H1 (cell line): Measurements from ENCODE around the gene DIAPH2. TPM values are rescaled to one million over a fixed set of nuclear protein-coding genes. Genes with fewer than 3 reads are reported as not detected.

Experiments used
- CTCF ChIA-PET: fragments of 300-600 bp; sonication (Branson Sonifier 250); formaldehyde crosslinking; loops from one replicate; lab custom pipeline; 2021; ENCODE audit not compliant: partially characterized antibody; lab: Charles Lee
- POLR2A ChIA-PET: fragments of 300-600 bp; sonication (Branson Sonifier 250); formaldehyde crosslinking; loops from one replicate; lab custom pipeline; 2021; ENCODE audit warnings: inconsistent platforms; ENCODE audit not compliant: partially characterized antibody; lab: Charles Lee
- DNase-seq, 2 experiments: peaks; one replicate each; pipeline versions ENCODE4 v3.0.0 to v3.0.0-alpha.2; 2010 to 2022; ENCODE audit warnings: low spot score in 2 of 2, low read depth in 1 of 2, mixed read lengths in 1 of 2
- FAIRE-seq: peaks from 2 replicates; lab custom pipeline; 2011; peaks lifted over from hg19 to GRCh38; lab: Jason Lieb, UNC
- H2AFZ ChIP-seq: 2 replicates; pipeline ENCODE4 v1.8.1; 2012; ENCODE audit warnings: low read length, inconsistent platforms
- H2AK5ac ChIP-seq: 2 replicates; pipeline ENCODE4 v1.6.1; 2013; ENCODE audit warnings: low read depth, low read length
- H2BK120ac ChIP-seq: replicated peaks from 2 replicates; pipeline ENCODE3; 2013; ENCODE audit warnings: low read depth, low read length, inconsistent platforms
- H2BK12ac ChIP-seq: 2 replicates; pipeline ENCODE4 v1.6.1; 2013; ENCODE audit warnings: low read depth, low read length
- H2BK15ac ChIP-seq: 2 replicates; pipeline ENCODE4 v1.6.1; 2013; ENCODE audit warnings: low read length
- H2BK20ac ChIP-seq: 2 replicates; pipeline ENCODE4 v1.6.1; 2013; ENCODE audit warnings: low read length
- H2BK5ac ChIP-seq: 2 replicates; pipeline ENCODE4 v1.6.1; 2013; ENCODE audit warnings: low read depth, low read length
- H3K14ac ChIP-seq: 2 replicates; pipeline ENCODE4 v1.6.1; 2013; ENCODE audit warnings: inconsistent platforms; ENCODE audit not compliant: insufficient read length
- H3K18ac ChIP-seq: 2 replicates; pipeline ENCODE4 v1.6.1; 2013; ENCODE audit warnings: low read length; ENCODE audit errors: extremely low read depth
- H3K23ac ChIP-seq: 2 replicates; pipeline ENCODE4 v1.6.1; 2013; ENCODE audit warnings: inconsistent platforms; ENCODE audit not compliant: insufficient read length
- H3K23me2 ChIP-seq: 2 replicates; pipeline ENCODE4 v1.6.1; 2013; ENCODE audit warnings: low read depth, low read length
- H3K27ac ChIP-seq: 2 replicates; pipeline ENCODE4 v1.6.1; 2011; ENCODE audit warnings: low read depth, low read length, inconsistent platforms
- H3K27me3 ChIP-seq, 4 experiments: replicated peaks in 1 of 4; 1 replicate in 1 of 4; 2 replicates in 3 of 4; pipeline versions ENCODE4 v1.6.1 to v1.8.1; 2011 to 2013; ENCODE audit warnings: low read length in 3 of 4, mild to moderate bottlenecking in 3 of 4, inconsistent platforms in 2 of 4, mixed read lengths in 2 of 4, moderate library complexity in 1 of 4; ENCODE audit not compliant: control insufficient read depth in 3 of 4, insufficient read depth in 3 of 4; ENCODE audit errors: extremely low read depth in 1 of 4
- H3K36me3 ChIP-seq, 4 experiments: 2 replicates each; pipeline versions ENCODE4 v1.6.1 to v1.8.1; 2011 to 2013; ENCODE audit warnings: mild to moderate bottlenecking in 4 of 4, low read length in 3 of 4, moderate library complexity in 2 of 4, control low read depth in 1 of 4, inconsistent platforms in 1 of 4; ENCODE audit not compliant: insufficient read depth in 4 of 4, control insufficient read depth in 2 of 4
- H3K4ac ChIP-seq: replicated peaks from 2 replicates; pipeline ENCODE3; 2013; ENCODE audit warnings: low read length, low read depth, mixed read lengths, inconsistent platforms; ENCODE audit not compliant: insufficient read length
- H3K4me1 ChIP-seq, 4 experiments: replicated peaks in 1 of 4; 1 replicate in 1 of 4; 2 replicates in 3 of 4; pipeline versions ENCODE4 v1.6.1 to v1.8.1; 2011 to 2013; ENCODE audit warnings: low read length in 3 of 4, inconsistent platforms in 2 of 4, mixed read lengths in 1 of 4; ENCODE audit not compliant: insufficient read depth in 4 of 4, control insufficient read depth in 3 of 4
- H3K4me2 ChIP-seq, 2 experiments: 2 replicates each; pipeline versions ENCODE4 v1.6.1 to v1.8.1; 2011 to 2013; ENCODE audit warnings: low read depth in 2 of 2, low read length in 2 of 2, control low read depth in 1 of 2, inconsistent platforms in 1 of 2, mild to moderate bottlenecking in 1 of 2; ENCODE audit not compliant: insufficient read depth in 1 of 2
- H3K4me3 ChIP-seq, 4 experiments: fragments of 200-600, 300-600 bp in 1 of 4; sonication (generic), shearing (Covaris generic), sonication (Bioruptor Twin) in 1 of 4; 2 replicates each; pipeline versions ENCODE4 v1.5.1 to v1.8.1; 2011 to 2016; ENCODE audit warnings: low read length in 4 of 4, low read depth in 3 of 4, control low read depth in 2 of 4, inconsistent platforms in 2 of 4, mild to moderate bottlenecking in 2 of 4, mixed read lengths in 1 of 4, moderate library complexity in 1 of 4; ENCODE audit not compliant: insufficient read depth in 2 of 4; ENCODE audit errors: extremely low read depth in 1 of 4
- H3K56ac ChIP-seq: replicated peaks from 2 replicates; pipeline ENCODE3; 2013; ENCODE audit warnings: low read depth, mild to moderate bottlenecking, mixed read lengths, low read length, inconsistent platforms; ENCODE audit not compliant: insufficient read length
- H3K79me1 ChIP-seq: 2 replicates; pipeline ENCODE4 v1.6.1; 2013; ENCODE audit warnings: low read depth, low read length, control low read depth
- H3K79me2 ChIP-seq, 2 experiments: 2 replicates each; pipeline versions ENCODE4 v1.6.1 to v1.8.1; 2012 to 2013; ENCODE audit warnings: low read length in 2 of 2, mild to moderate bottlenecking in 2 of 2, inconsistent platforms in 1 of 2; ENCODE audit not compliant: insufficient read depth in 2 of 2, control insufficient read depth in 1 of 2
- H3K9ac ChIP-seq, 4 experiments: replicated peaks in 1 of 4; 1 replicate in 1 of 4; 2 replicates in 3 of 4; pipeline versions ENCODE4 v1.6.1 to v1.8.1; 2011 to 2013; ENCODE audit warnings: low read depth in 3 of 4, low read length in 3 of 4, control low read depth in 2 of 4, mild to moderate bottlenecking in 2 of 4, moderate library complexity in 2 of 4, inconsistent platforms in 1 of 4; ENCODE audit errors: extremely low read depth in 1 of 4
- H3K9me3 ChIP-seq, 2 experiments: 2 replicates each; pipeline versions ENCODE4 v1.6.1 to v1.8.1; 2012 to 2013; ENCODE audit warnings: mild to moderate bottlenecking in 2 of 2, moderate library complexity in 2 of 2, control low read depth in 1 of 2, inconsistent platforms in 1 of 2, low read depth in 1 of 2, low read length in 1 of 2, mixed read lengths in 1 of 2; ENCODE audit not compliant: insufficient read depth in 2 of 2
- H4K20me1 ChIP-seq, 2 experiments: replicated peaks in 1 of 2; 2 replicates each; pipeline versions ENCODE3 to v1.8.1; 2011 to 2013; ENCODE audit warnings: inconsistent platforms in 2 of 2, low read length in 2 of 2, mild to moderate bottlenecking in 1 of 2; ENCODE audit not compliant: insufficient read depth in 2 of 2, control insufficient read depth in 1 of 2
- H4K5ac ChIP-seq: 2 replicates; pipeline ENCODE4 v1.6.1; 2013; ENCODE audit warnings: low read length, low read depth, mixed read lengths, inconsistent platforms; ENCODE audit not compliant: insufficient read length
- H4K8ac ChIP-seq: 2 replicates; pipeline ENCODE4 v1.8.0; 2013; ENCODE audit warnings: mild to moderate bottlenecking, moderate library complexity, low read length, inconsistent platforms; ENCODE audit not compliant: insufficient read depth; ENCODE audit errors: extremely low read depth
- H4K91ac ChIP-seq: replicated peaks from 2 replicates; pipeline ENCODE3; 2013; ENCODE audit warnings: low read length, mixed read lengths, inconsistent platforms; ENCODE audit not compliant: insufficient read length
- ATF2 ChIP-seq: IDR thresholded peaks from 2 replicates; pipeline ENCODE4 v1.6.1; 2012; ENCODE audit warnings: low read length, inconsistent platforms
- GTF2F1 ChIP-seq: IDR thresholded peaks from 2 replicates; pipeline ENCODE4 v1.6.1; 2012; ENCODE audit warnings: low read depth, low read length, improper control_type of control experiment, borderline replicate concordance
- JUND ChIP-seq: IDR thresholded peaks from 2 replicates; pipeline ENCODE4 v1.6.1; 2011; ENCODE audit warnings: mild to moderate bottlenecking, improper control_type of control experiment, low read length
- WGBS, 2 experiments: shearing (Covaris generic) in 1 of 2; methylation state at CpG; one replicate each; pipeline versions ENCODE4 v1.1.6 to v1.1.7; 2013 to 2015; ENCODE audit warnings: low lambda C conversion rate in 2 of 2, mixed read lengths in 2 of 2, inconsistent platforms in 1 of 2, low coverage in 1 of 2, missing lambda C conversion rate in 1 of 2; ENCODE audit not compliant: insufficient replicate concordance in 2 of 2, insufficient coverage in 1 of 2, insufficient read length in 1 of 2; ENCODE audit errors: extremely low coverage in 1 of 2, missing lambda C conversion rate in 1 of 2; 5-methylcytosine and 5-hydroxymethylcytosine counted together
- polyA plus RNA-seq, 7 experiments: library from polyadenylated mRNA; depleted of rRNA in 3 of 7; stranded (reverse) in 5 of 7; unstranded in 2 of 7; fragments of >200 nt in 5 of 7; fragments of 200-250 nt in 2 of 7; gene quantifications; 1 replicate in 5 of 7; 2 replicates in 1 of 7; 4 replicates in 1 of 7; pipeline versions ENCODE4 v1.2.1 to v1.2.3, GENCODE V29; 2011 to 2013; ENCODE audit warnings: missing spikeins in 2 of 7, mixed read lengths in 2 of 7
- total RNA-seq: library from RNA; stranded (reverse); fragmentation: NEBNext Ultra II Directional; extraction: Animal tissue kit (Norgen Biotek cat#: 25700); gene quantifications from 2 replicates; pipeline ENCODE4 v1.2.1, GENCODE V29; 2021

DIAPH2 gene
- total and polyA plus RNA-seq, 2 of the 8 experiments (the other 6 are each of a cell fraction or from before 2014, with no cell fraction given) = 4.4 to 24.3 TPM

GRCh38 chrX:96798982-96799381 lies 114.3 kb downstream of the DIAPH2 start:
- Histone ChIP-seq H4K8ac (no peak overlapping the region), H2BK5ac (no peak overlapping the region), H2AFZ (no peak overlapping the region), H4K91ac (no peak overlapping the region), H3K9ac (no peak overlapping the region), H2BK20ac (no peak overlapping the region), H3K4me3 (no peak overlapping the region), H3K18ac (no peak overlapping the region), H3K4me2 (no peak overlapping the region), H3K79me1 (no peaks in the 10 kb centered on the region), H2BK15ac (no peak overlapping the region), H3K4ac (no peak overlapping the region), H3K14ac (no peak overlapping the region), H3K4me1 (no peaks in the 10 kb centered on the region), H2BK12ac (no peak overlapping the region), H3K27ac (no peak overlapping the region), H3K9me3 (no peaks in the 10 kb centered on the region), H4K5ac (no peak overlapping the region), H3K23me2 (no peaks in the 10 kb centered on the region), H3K27me3 (no peaks in the 10 kb centered on the region), H2AK5ac (no peak overlapping the region), H3K79me2 (no peaks in the 10 kb centered on the region)
- DNase-seq (no peak), FAIRE-seq (no peak)
- WGBS, 2 experiments = 89% methylated on average over 1 of the region's 1 CpG; no CpG with 5 or more reads in 1 of the 2 experiments
- POLR2A ChIA-PET = interaction anchor here (0.7 kb wide), 1 partner anchor 59 kb away, joined by 3 read pairs; no protein-coding TSS in a partner anchor
- TF ChIP-seq GTF2F1 = no peak
- TF ChIP-seq JUND = no peak
- TF ChIP-seq ATF2 = no peak
- TF ChIP-seq, all 59 proteins: peak for 0
- CTCF ChIA-PET = no interaction called here
- Histone ChIP-seq H4K20me1 (no peaks in the 10 kb centered on the region), H3K56ac (no peak overlapping the region), H2BK120ac (no peak overlapping the region), H3K23ac (no peak overlapping the region), H3K36me3 (no peaks in the 10 kb centered on the region)
